HEK293 (cell line): ENCODE measurements around the gene TIPRL.

Source experiments
- CTCF ChIA-PET: fragments of 350-600 bp; formaldehyde crosslinking; extraction: SDS; loops from one replicate; lab custom pipeline; 2021; ENCODE audit warnings: antibody characterized with exemption; lab: Yijun Ruan, JAX
- POLR2A ChIA-PET: fragments of 300-600 bp; formaldehyde crosslinking; extraction: SDS; loops from one replicate; lab custom pipeline; 2020; ENCODE audit warnings: antibody characterized with exemption, inconsistent platforms; lab: Yijun Ruan, JAX
- H3K27ac ChIP-seq: fragments of 200-500 bp; sonication (Bioruptor generic); 2 replicates; pipeline ENCODE4 v1.5.1; 2014; ENCODE audit warnings: low read depth, low read length, control low read depth, inconsistent platforms; ENCODE audit errors: extremely low read depth
- H3K36me3 ChIP-seq, 2 experiments: fragments of 200-500 bp in 1 of 2; sonication (Bioruptor generic) in 1 of 2; 1 replicate in 1 of 2; 2 replicates in 1 of 2; pipeline ENCODE4 v1.5.1; 2014 to 2017; ENCODE audit warnings: inconsistent platforms in 2 of 2, low read length in 2 of 2; ENCODE audit not compliant: control insufficient read depth in 2 of 2, insufficient read depth in 1 of 2
- H3K4me1 ChIP-seq: fragments of 200-500 bp; sonication (Bioruptor generic); 2 replicates; pipeline ENCODE4 v1.5.1; 2014; ENCODE audit warnings: mild to moderate bottlenecking, low read length, inconsistent platforms; ENCODE audit not compliant: control insufficient read depth, insufficient read depth
- H3K4me3 ChIP-seq: 2 replicates; pipeline ENCODE4 v1.5.1; 2011; ENCODE audit warnings: low read depth, mild to moderate bottlenecking, control low read depth, low read length, moderate library complexity
- H3K9me3 ChIP-seq: fragments of 200-500 bp; sonication (Bioruptor generic); 2 replicates; pipeline ENCODE4 v1.5.1; 2014; ENCODE audit warnings: low read depth, low read length, inconsistent platforms; ENCODE audit not compliant: control insufficient read depth, insufficient read depth
- KLF1 ChIP-seq: fragments of 450-650 bp; formaldehyde crosslinking; IDR thresholded peaks from 2 replicates; pipeline ENCODE4 v1.5.1; 2016; ENCODE audit warnings: missing biosample characterization, missing genetic modification characterization
- KLF9 ChIP-seq: fragments of 450-650 bp; formaldehyde crosslinking; IDR thresholded peaks from 2 replicates; pipeline ENCODE4 v1.5.1; 2016; ENCODE audit warnings: missing biosample characterization, missing genetic modification characterization, low read depth
- MYNN ChIP-seq: fragments of 450-650 bp; formaldehyde crosslinking; IDR thresholded peaks from 2 replicates; pipeline ENCODE4 v1.5.1; 2016; ENCODE audit warnings: missing biosample characterization, missing genetic modification characterization, borderline replicate concordance
- SP3 ChIP-seq: fragments of 450-650 bp; formaldehyde crosslinking; IDR thresholded peaks from 2 replicates; pipeline ENCODE4 v1.5.1; 2016; ENCODE audit warnings: missing biosample characterization, missing genetic modification characterization
- TCF7L2 ChIP-seq: IDR thresholded peaks from 2 replicates; pipeline ENCODE4 v1.6.1; 2011; ENCODE audit warnings: low read depth, mild to moderate bottlenecking, inconsistent platforms, low read length, moderate library complexity, borderline replicate concordance
- ZBTB1 ChIP-seq: fragments of 450-650 bp; formaldehyde crosslinking; IDR thresholded peaks from 2 replicates; pipeline ENCODE4 v1.5.1; 2016; ENCODE audit warnings: missing biosample characterization, missing genetic modification characterization
- ZBTB44 ChIP-seq: fragments of 450-650 bp; IDR thresholded peaks from 2 replicates; pipeline ENCODE4 v1.5.1; 2018; ENCODE audit warnings: missing biosample characterization, mild to moderate bottlenecking, missing genetic modification characterization
- ZBTB49 ChIP-seq: fragments of 450-650 bp; formaldehyde crosslinking; IDR thresholded peaks from 2 replicates; pipeline ENCODE4 v1.5.1; 2016; ENCODE audit warnings: missing biosample characterization, missing genetic modification characterization, low read depth
- ZBTB7A ChIP-seq: fragments of 450-650 bp; formaldehyde crosslinking; IDR thresholded peaks from 2 replicates; pipeline ENCODE4 v1.5.1; 2016; ENCODE audit warnings: low read depth, missing biosample characterization, missing genetic modification characterization
- ZBTB8A ChIP-seq: fragments of 450-650 bp; formaldehyde crosslinking; IDR thresholded peaks from 2 replicates; pipeline ENCODE4 v1.5.1; 2016; ENCODE audit warnings: missing biosample characterization, missing genetic modification characterization
- ZFP37 ChIP-seq: fragments of 450-650 bp; formaldehyde crosslinking; IDR thresholded peaks from 2 replicates; pipeline ENCODE4 v1.5.1; 2016; ENCODE audit warnings: missing biosample characterization, missing genetic modification characterization
- ZFP69B ChIP-seq: fragments of 450-650 bp; formaldehyde crosslinking; IDR thresholded peaks from 2 replicates; pipeline ENCODE4 v1.5.1; 2016; ENCODE audit warnings: missing biosample characterization, missing genetic modification characterization
- ZNF132 ChIP-seq: fragments of 450-650 bp; formaldehyde crosslinking; IDR thresholded peaks from 2 replicates; pipeline ENCODE4 v1.5.1; 2017; ENCODE audit warnings: missing biosample characterization, missing genetic modification characterization, borderline replicate concordance
- ZNF449 ChIP-seq: fragments of 450-650 bp; formaldehyde crosslinking; IDR thresholded peaks from 2 replicates; pipeline ENCODE4 v1.5.1; 2017; ENCODE audit warnings: missing biosample characterization, mild to moderate bottlenecking, missing genetic modification characterization, moderate library complexity
- ZNF548 ChIP-seq: fragments of 450-650 bp; formaldehyde crosslinking; IDR thresholded peaks from 2 replicates; pipeline ENCODE4 v1.5.1; 2016; ENCODE audit warnings: missing biosample characterization, missing genetic modification characterization
- ZNF555 ChIP-seq: fragments of 450-650 bp; formaldehyde crosslinking; conservative IDR thresholded peaks from 2 replicates; pipeline ENCODE4 v1.5.1; 2017; ENCODE audit warnings: missing biosample characterization, mild to moderate bottlenecking, missing genetic modification characterization, inconsistent platforms
- ZNF610 ChIP-seq: fragments of 450-650 bp; formaldehyde crosslinking; IDR thresholded peaks from 2 replicates; pipeline ENCODE4 v1.5.1; 2016; ENCODE audit warnings: missing biosample characterization, missing genetic modification characterization, borderline replicate concordance
- ZNF621 ChIP-seq: fragments of 450-650 bp; formaldehyde crosslinking; IDR thresholded peaks from 2 replicates; pipeline ENCODE4 v1.5.1; 2017; ENCODE audit warnings: missing biosample characterization, missing genetic modification characterization
- ZNF623 ChIP-seq: fragments of 450-650 bp; formaldehyde crosslinking; IDR thresholded peaks from 2 replicates; pipeline ENCODE4 v1.5.1; 2016; ENCODE audit warnings: missing biosample characterization, missing genetic modification characterization
- ZNF629 ChIP-seq: fragments of 450-650 bp; formaldehyde crosslinking; IDR thresholded peaks from 2 replicates; pipeline ENCODE4 v1.5.1; 2017; ENCODE audit warnings: missing biosample characterization, missing genetic modification characterization
- ZNF645 ChIP-seq: fragments of 450-650 bp; formaldehyde crosslinking; IDR thresholded peaks from 2 replicates; pipeline ENCODE4; 2016; ENCODE audit warnings: missing biosample characterization, missing genetic modification characterization
- ZNF664 ChIP-seq: fragments of 450-650 bp; formaldehyde crosslinking; IDR thresholded peaks from 2 replicates; pipeline ENCODE4 v1.5.1; 2016; ENCODE audit warnings: missing biosample characterization, missing genetic modification characterization

Gene TIPRL

GRCh38 chr1:168245042-168245441, 66.3 kb downstream of the TIPRL start:
- Histone ChIP-seq H3K36me3 (peaks cover 18 to 69% of the 10 kb centered on the region in 2 experiments), H3K9me3 (no peaks in the 10 kb centered on the region), H3K27ac (no peak overlapping the region), H3K4me3 (no peak overlapping the region)
- CTCF ChIA-PET, result interaction anchor here (1.3 kb wide), 1 partner anchor 10 kb away, joined by 5 read pairs; no protein-coding TSS in a partner anchor
- TF ChIP-seq ZFP37, result no peak
- TF ChIP-seq TCF7L2, result no peak
- no peak for TF ChIP-seq ZNF610 (tag by site-specific recombination)
- TF ChIP-seq SP3, result no peak
- no peak for TF ChIP-seq ZBTB49 (tag by site-specific recombination)
- TF ChIP-seq ZNF555 (tag by site-specific recombination), result no peak
- no peak for TF ChIP-seq ZNF645 (tag by site-specific recombination)
- no peak for TF ChIP-seq ZFP69B (tag by site-specific recombination)
- TF ChIP-seq ZNF449, result no peak
- no peak for TF ChIP-seq KLF1 (tag by site-specific recombination)
- TF ChIP-seq, all 188 proteins: peak for 0
- no peaks in the 10 kb centered on the region for H3K4me1 ChIP-seq
- POLR2A ChIA-PET, result no interaction called here

GRCh38 chr1:168246506-168246905, 67.7 kb downstream of the TIPRL start:
- Histone ChIP-seq H3K9me3 (no peaks in the 10 kb centered on the region), H3K4me3 (no peak overlapping the region), H3K27ac (no peak overlapping the region), H3K4me1 (no peaks in the 10 kb centered on the region), H3K36me3 (peaks cover 13 to 63% of the 10 kb centered on the region in 2 experiments)
- CTCF ChIA-PET, result interaction anchor here (0.8 kb wide), 1 partner anchor 11 kb away, joined by 5 read pairs; no protein-coding TSS in a partner anchor
- POLR2A ChIA-PET, result interaction anchor here (0.5 to 0.6 kb wide), 2 partner anchors 28 to 52 kb away, joined by 3 read pairs; no protein-coding TSS in a partner anchor
- no peak for TF ChIP-seq ZNF548 (tag by site-specific recombination)
- no peak for TF ChIP-seq ZNF629 (tag by site-specific recombination)
- TF ChIP-seq MYNN, result no peak
- TF ChIP-seq KLF9, result no peak
- TF ChIP-seq ZNF664 (tag by site-specific recombination), result no peak
- no peak for TF ChIP-seq ZNF621
- TF ChIP-seq ZBTB1 (tag by site-specific recombination), result no peak
- no peak for TF ChIP-seq ZBTB44 (tag by site-specific recombination)
- no peak for TF ChIP-seq ZBTB8A (tag by site-specific recombination)
- no peak for TF ChIP-seq ZNF623
- no peak for TF ChIP-seq ZNF132 (tag by site-specific recombination)
- TF ChIP-seq ZBTB7A, result no peak
